Thoracic aorta (tissue), 2 donors: ENCODE data around the gene LDLRAD4. TPM values are rescaled to one million over a fixed set of nuclear protein-coding genes. Genes with fewer than 3 reads are reported as not detected.

Source experiments
- ATAC-seq: fragments of 150-250 bp; one replicate; pipeline ENCODE4 v1.8.0; 2017; ENCODE audit warnings: low read depth; ENCODE audit not compliant: insufficient number of reproducible peaks, low FRiP score
- DNase-seq: peaks from one replicate; pipeline ENCODE4 v3.0.0-alpha.2; 2020; ENCODE audit warnings: low spot score
- H3K27ac ChIP-seq, 2 donors: fragments of 200-600 bp; sonication (generic); 1 replicate in 1 of 2; 2 replicates in 1 of 2; pipeline ENCODE4 v1.5.1; 2016; ENCODE audit warnings: mild to moderate bottlenecking in 2 of 2, moderate library complexity in 2 of 2
- H3K27me3 ChIP-seq: fragments of 200-600 bp; sonication (generic); replicated peaks from 2 replicates; pipeline ENCODE4 v1.6.0; 2016; ENCODE audit warnings: mild to moderate bottlenecking; ENCODE audit not compliant: insufficient read depth
- H3K36me3 ChIP-seq: fragments of 200-600 bp; sonication (generic); one replicate; pipeline ENCODE4 v1.5.1; 2016
- H3K4me1 ChIP-seq, 2 donors: fragments of 200-600 bp; sonication (generic); 1 replicate in 1 of 2; 2 replicates in 1 of 2; pipeline versions ENCODE4 v1.5.1 to v1.6.0; 2016; ENCODE audit warnings: low read depth in 2 of 2, mild to moderate bottlenecking in 1 of 2; ENCODE audit not compliant: control insufficient read depth in 1 of 2
- H3K4me3 ChIP-seq: fragments of 200-600 bp; sonication (generic); 2 replicates; pipeline ENCODE4 v1.5.1; 2016; ENCODE audit warnings: mild to moderate bottlenecking
- H3K9me3 ChIP-seq: fragments of 200-600 bp; sonication (generic); 2 replicates; pipeline ENCODE4 v1.5.1; 2016
- total RNA-seq, 2 donors: library from RNA; depleted of rRNA; stranded (reverse); fragments of >200 nt; gene quantifications; one replicate each; pipeline versions ENCODE4 v1.1.0 to v1.2.3, GENCODE V29; 2016
- TF ChIP-seq, protein P1 (sequence below): fragments of 200-600 bp; sonication (generic); IDR thresholded peaks from one replicate; pipeline ENCODE4 v1.5.1; 2019; ENCODE audit warnings: antibody characterized with exemption

LDLRAD4 gene
- total RNA-seq, 2 donors from 2014 or later: 98.4 to 135 TPM

DNA sequence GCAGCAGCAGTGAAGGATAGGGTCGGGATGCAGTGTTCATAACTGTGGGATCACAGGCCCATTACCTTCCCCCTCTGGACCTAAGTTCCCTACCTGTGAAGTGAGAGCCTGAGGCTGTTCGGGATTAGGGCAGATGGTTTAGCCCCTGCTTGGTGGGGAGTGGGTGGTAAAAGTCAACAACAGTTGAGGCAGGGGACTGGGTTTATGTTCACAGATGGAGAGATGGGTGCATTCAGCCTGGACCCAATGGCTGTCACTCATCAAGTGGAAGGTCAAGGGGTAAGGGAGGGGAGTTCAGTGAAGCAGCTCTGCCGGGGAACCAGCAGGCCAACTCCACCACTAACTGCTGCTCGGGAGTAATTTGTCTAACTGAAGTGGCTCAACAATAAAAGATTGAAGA is 327.4 kb downstream of the LDLRAD4 start:
- H3K4me3 ChIP-seq: no peak overlapping the region
- TF ChIP-seq, protein P1, sequence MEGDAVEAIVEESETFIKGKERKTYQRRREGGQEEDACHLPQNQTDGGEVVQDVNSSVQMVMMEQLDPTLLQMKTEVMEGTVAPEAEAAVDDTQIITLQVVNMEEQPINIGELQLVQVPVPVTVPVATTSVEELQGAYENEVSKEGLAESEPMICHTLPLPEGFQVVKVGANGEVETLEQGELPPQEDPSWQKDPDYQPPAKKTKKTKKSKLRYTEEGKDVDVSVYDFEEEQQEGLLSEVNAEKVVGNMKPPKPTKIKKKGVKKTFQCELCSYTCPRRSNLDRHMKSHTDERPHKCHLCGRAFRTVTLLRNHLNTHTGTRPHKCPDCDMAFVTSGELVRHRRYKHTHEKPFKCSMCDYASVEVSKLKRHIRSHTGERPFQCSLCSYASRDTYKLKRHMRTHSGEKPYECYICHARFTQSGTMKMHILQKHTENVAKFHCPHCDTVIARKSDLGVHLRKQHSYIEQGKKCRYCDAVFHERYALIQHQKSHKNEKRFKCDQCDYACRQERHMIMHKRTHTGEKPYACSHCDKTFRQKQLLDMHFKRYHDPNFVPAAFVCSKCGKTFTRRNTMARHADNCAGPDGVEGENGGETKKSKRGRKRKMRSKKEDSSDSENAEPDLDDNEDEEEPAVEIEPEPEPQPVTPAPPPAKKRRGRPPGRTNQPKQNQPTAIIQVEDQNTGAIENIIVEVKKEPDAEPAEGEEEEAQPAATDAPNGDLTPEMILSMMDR: no peak
- no peaks in the 10 kb centered on the region for H3K36me3 ChIP-seq
- H3K4me1 ChIP-seq: peaks cover 5 to 27% of the 10 kb centered on the region in 2 donors
- H3K27ac ChIP-seq: no peak overlapping the region
- no peaks in the 10 kb centered on the region for H3K9me3 ChIP-seq
- ATAC-seq: no peak
- no peaks in the 10 kb centered on the region for H3K27me3 ChIP-seq
- DNase-seq: no peak

DNA sequence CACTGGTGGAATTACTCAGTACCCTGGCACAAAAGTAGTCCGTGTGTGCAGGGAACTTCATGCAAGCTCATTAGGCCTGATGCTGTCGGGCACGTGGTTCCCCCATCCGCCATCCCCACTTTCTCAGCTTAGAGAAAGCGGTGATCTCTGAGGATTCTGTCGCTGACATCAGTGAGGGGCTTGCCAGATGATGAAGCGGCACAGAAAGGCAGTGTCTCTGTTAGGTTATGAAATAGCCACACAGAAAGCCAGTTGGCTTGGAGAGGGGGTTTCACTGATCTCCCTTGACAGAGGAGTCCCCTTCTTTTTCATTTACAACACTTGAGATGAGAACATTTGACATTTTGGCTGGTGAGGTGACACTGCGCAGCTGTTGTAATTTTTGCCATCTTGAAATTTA is 328.1 kb downstream of the LDLRAD4 start:
- Histone ChIP-seq H3K4me3 (no peak overlapping the region), H3K4me1 (peaks cover 5 to 29% of the 10 kb centered on the region in 2 donors), H3K9me3 (no peaks in the 10 kb centered on the region), H3K27ac (no peak overlapping the region), H3K36me3 (no peaks in the 10 kb centered on the region), H3K27me3 (no peaks in the 10 kb centered on the region)
- TF ChIP-seq, protein P1: no peak
- ATAC-seq: no peak
- DNase-seq: no peak

DNA sequence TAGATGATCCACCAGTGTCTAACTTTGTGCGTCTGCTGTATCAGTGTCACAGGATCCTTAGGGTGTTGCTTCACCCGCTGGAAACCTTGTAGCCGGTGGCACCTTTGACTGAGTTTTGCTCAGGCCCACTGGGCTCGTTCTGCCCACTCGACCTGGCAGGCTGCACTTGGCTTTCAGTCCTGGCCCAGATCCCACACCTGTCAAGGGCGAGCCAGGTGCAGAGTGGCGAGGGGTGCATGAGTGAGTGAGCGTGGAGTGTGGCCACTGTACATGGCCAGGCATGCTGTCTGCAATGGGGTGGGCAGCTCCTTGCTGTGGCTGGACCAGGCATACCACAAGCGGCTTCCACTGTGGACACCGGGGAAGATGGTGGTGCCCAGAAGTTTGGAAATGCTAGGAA is 328.8 kb downstream of the LDLRAD4 start:
- TF ChIP-seq, protein P1: no peak
- Histone ChIP-seq H3K9me3 (no peaks in the 10 kb centered on the region), H3K4me1 (peaks cover 5 to 34% of the 10 kb centered on the region in 2 donors), H3K27ac (no peak overlapping the region), H3K36me3 (no peaks in the 10 kb centered on the region), H3K4me3 (no peak overlapping the region), H3K27me3 (no peaks in the 10 kb centered on the region)
- DNase-seq (no peak), ATAC-seq (no peak)

DNA sequence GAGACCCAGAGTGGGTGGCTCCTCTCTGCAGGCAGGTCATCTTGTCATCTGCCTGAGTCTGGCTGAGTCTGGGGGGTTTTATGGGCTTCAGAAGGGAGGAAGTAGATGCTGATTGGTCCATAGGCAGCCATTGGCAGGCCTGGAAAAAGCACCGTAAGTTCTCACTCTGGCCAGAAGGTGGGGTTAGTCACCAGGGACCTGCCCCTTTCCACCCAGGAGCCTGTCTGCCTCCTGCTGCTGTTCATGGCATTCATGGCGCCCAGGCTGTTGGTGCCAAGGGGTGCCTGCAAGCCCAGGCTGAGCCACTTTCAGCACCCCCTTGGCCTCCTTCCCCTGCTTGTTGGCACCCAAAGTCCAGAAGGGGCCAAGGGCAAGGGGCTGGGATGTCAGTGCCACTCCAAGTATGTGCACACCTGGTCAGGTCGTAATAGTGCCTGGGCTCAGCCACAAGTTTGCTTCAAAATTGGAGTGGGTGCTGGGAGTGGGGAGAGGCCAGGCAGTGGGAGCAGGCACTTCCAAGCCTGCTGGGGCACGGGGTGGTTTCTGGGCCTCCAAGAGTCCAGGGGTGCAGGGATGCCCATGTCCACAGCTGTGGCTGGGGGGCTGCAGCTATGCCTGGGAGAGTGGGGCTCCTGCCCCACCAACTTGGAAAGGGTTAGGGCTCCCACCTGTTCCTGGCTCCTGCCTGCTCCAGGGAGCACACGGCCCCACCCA is 329.7 kb downstream of the LDLRAD4 start:
- TF ChIP-seq, protein P1: no peak
- H3K9me3 ChIP-seq: no peaks in the 10 kb centered on the region
- ATAC-seq (no peak), DNase-seq (no peak)
- H3K27ac ChIP-seq: no peak overlapping the region
- no peak overlapping the region for H3K4me3 ChIP-seq
- peaks cover 5 to 34% of the 10 kb centered on the region in 2 donors for H3K4me1 ChIP-seq
- no peaks in the 10 kb centered on the region for H3K27me3 ChIP-seq
- no peaks in the 10 kb centered on the region for H3K36me3 ChIP-seq

DNA sequence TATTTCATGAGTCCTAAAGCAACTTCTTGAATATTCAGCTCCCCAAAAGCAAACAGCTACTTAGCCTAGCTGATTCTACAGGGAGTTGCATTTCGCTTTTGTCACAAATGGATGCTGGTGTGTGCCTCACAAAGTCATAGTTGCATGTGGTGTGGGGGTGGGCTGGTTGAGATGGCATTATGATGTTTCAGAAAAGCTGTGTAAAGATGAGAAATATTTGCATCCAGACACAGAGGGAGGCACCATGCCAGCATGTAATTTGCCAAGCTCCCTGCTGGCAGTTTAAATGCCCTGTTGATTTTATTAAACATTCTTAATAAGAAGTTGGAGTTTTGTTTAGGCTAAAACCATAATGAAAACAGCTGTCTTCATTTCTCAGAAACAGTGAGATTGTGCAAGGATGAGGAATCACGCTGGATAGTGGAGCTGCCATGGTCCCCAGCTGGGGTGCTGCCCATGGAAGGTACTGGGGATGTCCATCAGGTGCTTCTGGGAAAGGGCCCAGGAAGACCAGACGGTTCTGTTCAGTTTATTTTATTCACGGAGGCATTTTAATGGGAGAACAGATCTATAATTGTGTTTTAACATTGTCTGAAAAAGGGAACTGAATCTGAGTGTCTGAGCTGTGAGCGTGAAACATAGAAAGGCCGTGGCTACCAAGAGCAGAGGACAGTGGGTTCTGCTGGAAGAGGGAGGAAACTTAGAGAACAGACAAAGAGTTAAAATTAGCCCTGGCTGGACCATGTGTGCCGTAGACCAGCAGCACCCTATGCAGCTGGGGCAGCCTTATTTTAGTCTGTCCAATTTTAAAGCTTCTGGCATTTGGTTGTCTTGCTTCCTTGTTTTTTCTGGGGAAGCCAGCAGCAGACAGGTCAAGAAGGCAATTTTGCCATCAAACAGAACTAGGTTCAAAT is 330.7 kb downstream of the LDLRAD4 start:
- TF ChIP-seq, protein P1: no peak
- DNase-seq: no peak
- Histone ChIP-seq H3K27me3 (no peaks in the 10 kb centered on the region), H3K27ac (no peak overlapping the region), H3K9me3 (no peaks in the 10 kb centered on the region), H3K36me3 (no peaks in the 10 kb centered on the region), H3K4me1 (peaks cover 5 to 34% of the 10 kb centered on the region in 2 donors), H3K4me3 (no peak overlapping the region)
- ATAC-seq: no peak
